Prostate gland (tissue), 2 donors: Measurements from ENCODE around the gene MYO9B.

ENCODE experiments used
- CTCF ChIP-seq, 4 experiments: fragments of 200-600 bp in 2 of 4; fragments of 450-650 bp in 2 of 4; sonication (generic) in 2 of 4; IDR thresholded peaks; 1 replicate in 3 of 4; 2 replicates in 1 of 4; pipeline ENCODE4 v1.5.1; 2016 to 2019; ENCODE audit warnings: antibody characterized with exemption in 4 of 4, mild to moderate bottlenecking in 2 of 4, moderate library complexity in 2 of 4
- POLR2A ChIP-seq: fragments of 450-650 bp; IDR thresholded peaks from one replicate; pipeline ENCODE4 v1.6.1; 2016; ENCODE audit warnings: antibody characterized with exemption, mild to moderate bottlenecking
- POLR2AphosphoS5 ChIP-seq: sonication (generic); formaldehyde crosslinking; IDR thresholded peaks from one replicate; pipeline ENCODE4 v1.6.1; 2017; ENCODE audit warnings: antibody characterized with exemption

- no peak for TF ChIP-seq CTCF (IDR thresholded peaks at IDR 0.05)
- TF ChIP-seq POLR2A = no peak
- TF ChIP-seq POLR2AphosphoS5 = no peak
These were observed 48.0 kb upstream of the MYO9B start for GRCh38 chr19:17027535-17027975.
